Thoracic aorta (tissue), 2 donors: ENCODE measurements around the gene TSKU. TPM values are rescaled to one million over a fixed set of nuclear protein-coding genes. Genes with fewer than 3 reads are reported as not detected.

ENCODE experiments used
- ATAC-seq: fragments of 150-250 bp; one replicate; pipeline ENCODE4 v1.8.0; 2017; ENCODE audit warnings: low read depth; ENCODE audit not compliant: insufficient number of reproducible peaks, low FRiP score
- DNase-seq: peaks from one replicate; pipeline ENCODE4 v3.0.0-alpha.2; 2020; ENCODE audit warnings: low spot score
- H3K27ac ChIP-seq, 2 donors: fragments of 200-600 bp; sonication (generic); 1 replicate in 1 of 2; 2 replicates in 1 of 2; pipeline ENCODE4 v1.5.1; 2016; ENCODE audit warnings: mild to moderate bottlenecking in 2 of 2, moderate library complexity in 2 of 2
- H3K27me3 ChIP-seq: fragments of 200-600 bp; sonication (generic); replicated peaks from 2 replicates; pipeline ENCODE4 v1.6.0; 2016; ENCODE audit warnings: mild to moderate bottlenecking; ENCODE audit not compliant: insufficient read depth
- H3K36me3 ChIP-seq: fragments of 200-600 bp; sonication (generic); one replicate; pipeline ENCODE4 v1.5.1; 2016
- H3K4me1 ChIP-seq, 2 donors: fragments of 200-600 bp; sonication (generic); 1 replicate in 1 of 2; 2 replicates in 1 of 2; pipeline versions ENCODE4 v1.5.1 to v1.6.0; 2016; ENCODE audit warnings: low read depth in 2 of 2, mild to moderate bottlenecking in 1 of 2; ENCODE audit not compliant: control insufficient read depth in 1 of 2
- H3K4me3 ChIP-seq: fragments of 200-600 bp; sonication (generic); 2 replicates; pipeline ENCODE4 v1.5.1; 2016; ENCODE audit warnings: mild to moderate bottlenecking
- H3K9me3 ChIP-seq: fragments of 200-600 bp; sonication (generic); 2 replicates; pipeline ENCODE4 v1.5.1; 2016
- total RNA-seq, 2 donors: library from RNA; depleted of rRNA; stranded (reverse); fragments of >200 nt; gene quantifications; one replicate each; pipeline versions ENCODE4 v1.1.0 to v1.2.3, GENCODE V29; 2016
- TF ChIP-seq, protein P1 (sequence below): fragments of 200-600 bp; sonication (generic); IDR thresholded peaks from one replicate; pipeline ENCODE4 v1.5.1; 2019; ENCODE audit warnings: antibody characterized with exemption

The TSKU gene
- total RNA-seq, 2 donors from 2014 or later, result 42.2 to 100 TPM

GRCh38 chr11:76830639-76831327, 47.6 kb downstream of the TSKU start:
- no peaks in the 10 kb centered on the region for H3K9me3 ChIP-seq
- TF ChIP-seq, protein P1, sequence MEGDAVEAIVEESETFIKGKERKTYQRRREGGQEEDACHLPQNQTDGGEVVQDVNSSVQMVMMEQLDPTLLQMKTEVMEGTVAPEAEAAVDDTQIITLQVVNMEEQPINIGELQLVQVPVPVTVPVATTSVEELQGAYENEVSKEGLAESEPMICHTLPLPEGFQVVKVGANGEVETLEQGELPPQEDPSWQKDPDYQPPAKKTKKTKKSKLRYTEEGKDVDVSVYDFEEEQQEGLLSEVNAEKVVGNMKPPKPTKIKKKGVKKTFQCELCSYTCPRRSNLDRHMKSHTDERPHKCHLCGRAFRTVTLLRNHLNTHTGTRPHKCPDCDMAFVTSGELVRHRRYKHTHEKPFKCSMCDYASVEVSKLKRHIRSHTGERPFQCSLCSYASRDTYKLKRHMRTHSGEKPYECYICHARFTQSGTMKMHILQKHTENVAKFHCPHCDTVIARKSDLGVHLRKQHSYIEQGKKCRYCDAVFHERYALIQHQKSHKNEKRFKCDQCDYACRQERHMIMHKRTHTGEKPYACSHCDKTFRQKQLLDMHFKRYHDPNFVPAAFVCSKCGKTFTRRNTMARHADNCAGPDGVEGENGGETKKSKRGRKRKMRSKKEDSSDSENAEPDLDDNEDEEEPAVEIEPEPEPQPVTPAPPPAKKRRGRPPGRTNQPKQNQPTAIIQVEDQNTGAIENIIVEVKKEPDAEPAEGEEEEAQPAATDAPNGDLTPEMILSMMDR, result no peak
- H3K4me1 ChIP-seq, result peaks cover 0 to 9% of the 10 kb centered on the region in 2 donors
- no peak overlapping the region for H3K4me3 ChIP-seq
- H3K27me3 ChIP-seq, result no peaks in the 10 kb centered on the region
- DNase-seq, result no peak
- no peak overlapping the region for H3K27ac ChIP-seq
- ATAC-seq, result no peak
- H3K36me3 ChIP-seq, result no peaks in the 10 kb centered on the region

DNA sequence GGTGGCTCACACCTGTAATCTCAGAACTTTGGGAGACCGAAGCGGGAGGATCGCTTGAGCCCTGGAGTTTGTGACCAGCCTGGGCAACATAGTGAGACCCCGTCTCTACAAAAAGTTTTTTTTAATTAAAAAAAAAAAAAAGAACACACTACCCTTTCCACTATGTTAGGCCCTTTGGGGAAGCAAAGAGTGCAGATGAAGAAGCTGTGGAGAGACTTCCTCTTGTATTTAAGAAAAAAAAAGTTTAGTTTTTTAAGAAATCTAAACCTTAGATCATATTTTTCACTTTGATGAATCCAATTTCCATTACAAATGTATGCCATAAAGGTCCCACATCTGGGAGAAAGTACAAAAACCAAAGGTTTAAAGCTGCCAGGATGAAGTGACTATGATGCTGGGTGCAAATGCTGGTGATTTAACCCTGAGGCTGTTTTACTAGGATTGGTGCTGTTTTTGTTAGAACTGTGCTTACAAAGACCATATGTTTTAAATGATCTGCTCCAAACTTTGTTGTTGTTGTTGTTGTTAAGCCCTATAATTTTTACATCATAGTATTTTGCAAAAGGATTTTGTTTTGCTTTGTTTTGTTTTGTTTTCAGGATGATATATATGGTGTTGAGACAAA, 48.6 kb downstream of the TSKU start:
- no peak for ATAC-seq

GRCh38 chr11:76832361-76832760, 49.2 kb downstream of the TSKU start:
- Histone ChIP-seq H3K36me3 (no peaks in the 10 kb centered on the region), H3K4me1 (peaks cover 0 to 9% of the 10 kb centered on the region in 2 donors), H3K9me3 (no peaks in the 10 kb centered on the region), H3K4me3 (no peak overlapping the region), H3K27ac (no peak overlapping the region), H3K27me3 (no peaks in the 10 kb centered on the region)
- DNase-seq, result no peak
- ATAC-seq, result no peak
- TF ChIP-seq, protein P1, result no peak

More for the DNA sequence above, 48.6 kb downstream of the TSKU start:
- Histone ChIP-seq H3K27me3 (no peaks in the 10 kb centered on the region), H3K36me3 (no peaks in the 10 kb centered on the region), H3K4me1 (peaks cover 0 to 9% of the 10 kb centered on the region in 2 donors), H3K27ac (no peak overlapping the region), H3K4me3 (no peak overlapping the region), H3K9me3 (no peaks in the 10 kb centered on the region)
- no peak for DNase-seq
- TF ChIP-seq, protein P1, result no peak

GRCh38 chr11:76834151-76834550, 51.0 kb downstream of the TSKU start:
- Histone ChIP-seq H3K36me3 (no peaks in the 10 kb centered on the region), H3K27ac (no peak overlapping the region), H3K4me3 (no peak overlapping the region), H3K27me3 (no peaks in the 10 kb centered on the region), H3K9me3 (no peaks in the 10 kb centered on the region), H3K4me1 (peaks cover 0 to 9% of the 10 kb centered on the region in 2 donors)
- TF ChIP-seq, protein P1, result no peak
- DNase-seq, result no peak
- ATAC-seq, result no peak

- Histone ChIP-seq H3K36me3 (no peaks in the 10 kb centered on the region), H3K4me1 (peaks cover 0 to 9% of the 10 kb centered on the region in 2 donors), H3K9me3 (no peaks in the 10 kb centered on the region), H3K4me3 (no peak overlapping the region), H3K27me3 (no peaks in the 10 kb centered on the region), H3K27ac (no peak overlapping the region)
- TF ChIP-seq, protein P1, result no peak
- no peak for DNase-seq
- ATAC-seq, result no peak
Observed at GRCh38 chr11:76835036-76835435, 51.9 kb downstream of the TSKU start.
